T-helper 1 cell treated with Interleukin-12 subunit alpha and Interleukin-12 subunit beta and Interleukin-4 antibody, amounts not matched to agents 30 μg/mL and 1 μg/mL, for 36 hours (primary cell): ENCODE measurements around the gene CACFD1.

ENCODE experiments used
- H3K27ac Mint-ChIP-seq: one replicate; pipeline ENCODE4 v1.8.0; 2021; ENCODE audit warnings: mild to moderate bottlenecking, mixed read lengths
- H3K27me3 Mint-ChIP-seq: one replicate; pipeline ENCODE4 v1.8.0; 2021; ENCODE audit warnings: low read depth, mixed read lengths
- H3K36me3 Mint-ChIP-seq: one replicate; pipeline ENCODE4 v1.8.0; 2021; ENCODE audit warnings: low read depth, mixed read lengths
- H3K4me1 Mint-ChIP-seq: one replicate; pipeline ENCODE4 v1.8.0; 2021; ENCODE audit warnings: low read depth, mixed read lengths
- H3K4me3 Mint-ChIP-seq: one replicate; pipeline ENCODE4 v1.8.0; 2021; ENCODE audit warnings: mild to moderate bottlenecking, moderate library complexity, mixed read lengths
- H3K9me3 Mint-ChIP-seq: one replicate; pipeline ENCODE4 v1.8.0; 2021; ENCODE audit warnings: mixed read lengths

Gene CACFD1

GRCh38 chr9:133459476-133460404, at the start of gene CACFD1:
CACFD1 (plus strand) TSS chr9:133459978; CDS start chr9:133460067, 89 bp downstream.
- peak within 1 kb of the TSS; percentile 73 for H3K27ac Mint-ChIP-seq
- H3K9me3 Mint-ChIP-seq: no peaks in the 10 kb centered on the region
- H3K36me3 Mint-ChIP-seq: no peaks in the 10 kb centered on the region
- peaks cover 11% of the 10 kb centered on the region for H3K27me3 Mint-ChIP-seq
- peak within 1 kb of the TSS; percentile 87 for H3K4me3 Mint-ChIP-seq
- peaks cover 3% of the 10 kb centered on the region for H3K4me1 Mint-ChIP-seq

DNA sequence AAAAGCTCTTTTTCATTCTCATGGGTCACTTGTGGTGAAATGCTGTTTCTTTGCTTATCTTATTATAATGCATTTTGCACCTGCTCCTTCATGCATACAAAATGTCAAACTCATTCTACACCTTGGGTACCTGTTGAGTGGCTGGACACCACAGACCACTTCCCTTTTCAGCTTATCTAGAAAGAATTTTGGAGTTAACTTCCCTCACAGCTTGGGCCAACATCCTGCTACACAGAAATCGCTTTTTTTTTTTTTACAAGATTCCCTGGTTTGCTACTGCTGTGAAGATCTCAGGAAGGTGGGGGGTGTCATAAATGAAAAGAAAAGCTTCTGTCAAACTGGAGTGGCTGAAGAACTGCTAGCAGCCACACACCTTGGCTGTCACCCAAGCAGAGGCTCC, 44.6 kb upstream of the CACFD1 start:
- no peaks in the 10 kb centered on the region for H3K27me3 Mint-ChIP-seq
- H3K4me3 Mint-ChIP-seq: no peak overlapping the region
- no peaks in the 10 kb centered on the region for H3K9me3 Mint-ChIP-seq
- H3K4me1 Mint-ChIP-seq: peaks cover 34% of the 10 kb centered on the region
- peak overlapping the region; percentile 1 for H3K27ac Mint-ChIP-seq
- H3K36me3 Mint-ChIP-seq: peaks cover 24% of the 10 kb centered on the region

- H3K9me3 Mint-ChIP-seq: no peaks in the 10 kb centered on the region
- H3K4me1 Mint-ChIP-seq: peaks cover 44% of the 10 kb centered on the region
- H3K27me3 Mint-ChIP-seq: no peaks in the 10 kb centered on the region
- H3K27ac Mint-ChIP-seq: peak within 1 kb of the TSS; percentile 94
- H3K4me3 Mint-ChIP-seq: peak within 1 kb of the TSS; percentile 90
- H3K36me3 Mint-ChIP-seq: peaks cover 12% of the 10 kb centered on the region
Observed at GRCh38 chr9:133417541-133418461, 42.0 kb upstream of the CACFD1 start, which contains the start of gene REXO4. REXO4 (minus strand) TSS chr9:133418010; CDS start chr9:133417844, 166 bp downstream.

GRCh38 chr9:133419005-133419404, 40.8 kb upstream of the CACFD1 start:
- no peaks in the 10 kb centered on the region for H3K9me3 Mint-ChIP-seq
- H3K27ac Mint-ChIP-seq: peak overlapping the region; percentile 63
- H3K4me3 Mint-ChIP-seq: peak overlapping the region; percentile 90
- H3K36me3 Mint-ChIP-seq: peaks cover 7% of the 10 kb centered on the region
- H3K4me1 Mint-ChIP-seq: peaks cover 44% of the 10 kb centered on the region
- no peaks in the 10 kb centered on the region for H3K27me3 Mint-ChIP-seq

DNA sequence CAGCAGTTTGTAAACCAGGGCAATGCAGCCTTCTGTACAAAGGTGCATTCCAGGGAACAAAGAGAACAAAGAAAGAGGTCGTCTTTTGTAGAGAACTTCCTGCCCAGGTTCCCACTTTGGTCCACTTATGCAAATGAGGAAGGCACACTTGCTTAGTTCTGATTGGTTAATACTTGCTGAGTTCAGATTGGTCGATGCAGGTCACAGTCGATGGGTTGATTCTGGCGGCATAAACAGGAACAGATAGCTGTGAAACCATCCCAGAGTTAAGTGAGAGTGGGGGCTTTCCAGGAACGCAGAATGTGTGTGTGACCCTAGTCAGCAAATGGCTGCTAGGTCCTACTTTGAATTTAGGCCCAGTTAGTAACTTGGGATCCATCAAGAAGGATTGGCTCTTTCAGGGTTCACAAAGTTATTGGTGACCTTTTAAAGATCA, 39.4 kb upstream of the CACFD1 start:
- H3K27me3 Mint-ChIP-seq: no peaks in the 10 kb centered on the region
- H3K36me3 Mint-ChIP-seq: no peaks in the 10 kb centered on the region
- H3K27ac Mint-ChIP-seq: peak overlapping the region; percentile 6
- H3K4me1 Mint-ChIP-seq: peaks cover 38% of the 10 kb centered on the region
- H3K4me3 Mint-ChIP-seq: no peak overlapping the region
- H3K9me3 Mint-ChIP-seq: no peaks in the 10 kb centered on the region

DNA sequence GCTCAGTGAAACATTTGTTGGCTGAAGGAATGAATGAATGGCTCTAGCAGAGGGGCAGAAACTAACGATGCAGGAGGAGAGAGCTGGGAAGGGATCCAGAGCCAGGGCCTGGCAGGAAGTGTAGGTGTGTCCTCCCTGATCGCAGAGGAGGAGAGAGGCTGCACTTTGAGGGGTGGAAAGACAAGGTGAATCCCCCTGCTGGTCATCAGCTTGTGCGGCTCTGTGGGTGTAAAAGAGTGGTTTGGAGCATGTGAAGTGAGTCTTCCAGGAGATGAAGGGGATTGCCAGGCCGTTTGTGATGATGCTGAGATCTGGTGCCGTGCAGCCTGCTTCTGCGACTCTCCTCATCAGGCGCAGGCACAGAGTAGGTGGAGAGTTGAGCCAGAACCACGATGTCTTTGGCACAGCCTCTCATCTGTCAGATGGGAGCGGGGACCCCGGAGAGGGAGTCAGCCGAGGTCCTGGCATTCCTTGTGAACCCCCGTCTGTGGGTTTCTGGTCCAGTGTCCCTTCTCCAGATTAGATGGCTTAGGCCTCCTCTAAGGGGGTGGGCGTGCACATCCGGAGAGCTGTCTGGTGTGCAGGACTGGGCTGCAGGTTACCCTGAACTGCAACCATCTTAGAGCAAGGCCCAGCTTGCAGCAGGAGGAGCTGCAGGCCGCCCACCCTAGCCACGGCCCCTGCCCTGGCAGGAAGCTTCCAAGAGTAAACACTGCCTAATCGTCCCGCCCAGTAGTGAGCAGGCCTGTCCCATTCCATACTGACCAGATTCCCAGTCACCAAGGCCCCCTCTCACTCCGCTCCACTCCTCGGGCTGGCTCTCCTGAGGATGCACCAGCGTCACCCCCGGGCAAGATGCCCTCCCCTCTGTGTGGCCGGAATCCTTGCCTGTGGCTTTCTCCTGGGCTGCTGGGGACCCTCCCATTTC, 37.9 kb upstream of the CACFD1 start, which contains the start of gene ADAMTS13:
Gene ADAMTS13, plus strand, starts transcription at position 753 of the 928 bp plus-strand sequence. Its CDS starts 77 bp downstream, at position 830.
- H3K4me3 Mint-ChIP-seq: peak within 1 kb of the TSS; percentile 1
- peak within 1 kb of the TSS; percentile 58 for H3K27ac Mint-ChIP-seq
- H3K27me3 Mint-ChIP-seq: peaks cover 3% of the 10 kb centered on the region
- no peaks in the 10 kb centered on the region for H3K9me3 Mint-ChIP-seq
- H3K36me3 Mint-ChIP-seq: no peaks in the 10 kb centered on the region
- peaks cover 26% of the 10 kb centered on the region for H3K4me1 Mint-ChIP-seq

GRCh38 chr9:133423216-133423615, 36.6 kb upstream of the CACFD1 start:
- no peak overlapping the region for H3K4me3 Mint-ChIP-seq
- H3K36me3 Mint-ChIP-seq: no peaks in the 10 kb centered on the region
- H3K9me3 Mint-ChIP-seq: no peaks in the 10 kb centered on the region
- H3K27me3 Mint-ChIP-seq: peaks cover 16% of the 10 kb centered on the region
- H3K4me1 Mint-ChIP-seq: peaks cover 23% of the 10 kb centered on the region
- H3K27ac Mint-ChIP-seq: no peak overlapping the region

- no peak overlapping the region for H3K4me3 Mint-ChIP-seq
Observed at GRCh38 chr9:133424187-133424586, 35.6 kb upstream of the CACFD1 start.

DNA sequence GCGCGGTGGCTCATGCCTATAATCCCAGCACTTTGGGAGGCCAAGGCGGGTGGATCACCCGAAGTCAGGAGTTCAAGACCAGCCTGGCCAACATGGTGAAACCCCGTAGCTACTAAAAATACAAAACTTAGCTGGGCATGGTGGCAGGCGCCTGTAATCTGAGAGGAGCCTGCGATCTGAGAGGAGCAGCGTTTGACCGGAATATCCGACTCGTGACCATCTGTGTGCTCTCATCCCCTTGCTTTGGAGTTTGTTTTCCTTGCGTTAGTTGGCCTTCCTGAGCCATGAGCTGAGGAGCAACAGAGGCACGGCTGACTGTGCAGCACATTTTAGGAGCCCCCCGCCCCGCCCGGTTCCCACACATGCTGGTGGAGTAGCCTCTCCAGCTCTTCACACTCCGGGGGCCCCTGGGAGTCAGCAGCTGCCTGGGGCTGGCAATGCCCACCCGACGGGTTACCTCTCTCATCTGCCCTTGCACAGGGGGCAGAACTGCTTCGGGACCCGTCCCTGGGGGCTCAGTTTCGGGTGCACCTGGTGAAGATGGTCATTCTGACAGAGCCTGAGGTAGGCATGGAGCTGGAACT, 34.6 kb upstream of the CACFD1 start:
- no peaks in the 10 kb centered on the region for H3K36me3 Mint-ChIP-seq
- H3K4me3 Mint-ChIP-seq: no peak overlapping the region
- peaks cover 11% of the 10 kb centered on the region for H3K4me1 Mint-ChIP-seq
- H3K9me3 Mint-ChIP-seq: no peaks in the 10 kb centered on the region
- H3K27ac Mint-ChIP-seq: no peak overlapping the region
- peaks cover 19% of the 10 kb centered on the region for H3K27me3 Mint-ChIP-seq

More at GRCh38 chr9:133424187-133424586, 35.6 kb upstream of the CACFD1 start:
- Mint-ChIP-seq H3K36me3 (no peaks in the 10 kb centered on the region), H3K27ac (no peak overlapping the region), H3K9me3 (no peaks in the 10 kb centered on the region), H3K27me3 (peaks cover 16% of the 10 kb centered on the region), H3K4me1 (peaks cover 14% of the 10 kb centered on the region)

GRCh38 chr9:133426011-133426410, 33.8 kb upstream of the CACFD1 start:
- Mint-ChIP-seq H3K27me3 (peaks cover 22% of the 10 kb centered on the region), H3K27ac (no peak overlapping the region), H3K9me3 (no peaks in the 10 kb centered on the region), H3K36me3 (no peaks in the 10 kb centered on the region), H3K4me1 (peaks cover 7% of the 10 kb centered on the region), H3K4me3 (no peak overlapping the region)

DNA sequence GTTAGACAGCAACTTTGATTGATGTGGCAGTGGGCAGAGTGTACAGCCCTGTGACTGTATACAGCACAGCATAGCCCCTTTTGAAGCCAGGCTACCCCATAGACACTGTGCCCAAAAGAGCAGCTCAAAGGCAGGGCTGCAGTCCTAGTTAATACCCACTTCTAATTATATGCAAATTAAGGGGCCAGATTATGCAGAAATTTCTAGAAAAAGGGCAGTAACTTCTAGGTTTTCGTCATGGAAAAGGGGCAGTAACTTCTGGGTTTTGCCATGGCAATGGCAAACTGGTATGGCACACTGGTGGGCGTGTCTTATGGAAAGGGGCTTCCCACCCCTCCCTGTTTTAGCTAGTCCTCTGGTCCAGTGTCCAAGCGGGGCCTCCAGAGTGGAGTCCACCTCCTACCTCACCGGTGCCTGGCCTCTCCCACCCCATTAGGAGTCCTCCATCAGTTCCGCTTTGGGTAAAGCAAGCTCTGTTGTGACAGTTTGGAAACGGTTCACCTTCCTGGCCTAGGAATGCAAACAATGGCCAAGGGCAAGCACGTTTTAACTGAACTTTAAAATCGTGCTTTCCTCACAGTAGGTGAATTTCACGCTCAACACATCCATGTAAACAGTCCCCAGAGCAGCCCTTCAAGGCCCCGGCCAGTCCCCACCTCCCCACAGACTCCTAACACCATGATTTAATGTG, 32.0 kb upstream of the CACFD1 start:
- Mint-ChIP-seq H3K4me3 (peak overlapping the region; percentile 44), H3K4me1 (no peaks in the 10 kb centered on the region), H3K9me3 (no peaks in the 10 kb centered on the region), H3K27me3 (peaks cover 22% of the 10 kb centered on the region), H3K36me3 (no peaks in the 10 kb centered on the region), H3K27ac (no peak overlapping the region)

DNA sequence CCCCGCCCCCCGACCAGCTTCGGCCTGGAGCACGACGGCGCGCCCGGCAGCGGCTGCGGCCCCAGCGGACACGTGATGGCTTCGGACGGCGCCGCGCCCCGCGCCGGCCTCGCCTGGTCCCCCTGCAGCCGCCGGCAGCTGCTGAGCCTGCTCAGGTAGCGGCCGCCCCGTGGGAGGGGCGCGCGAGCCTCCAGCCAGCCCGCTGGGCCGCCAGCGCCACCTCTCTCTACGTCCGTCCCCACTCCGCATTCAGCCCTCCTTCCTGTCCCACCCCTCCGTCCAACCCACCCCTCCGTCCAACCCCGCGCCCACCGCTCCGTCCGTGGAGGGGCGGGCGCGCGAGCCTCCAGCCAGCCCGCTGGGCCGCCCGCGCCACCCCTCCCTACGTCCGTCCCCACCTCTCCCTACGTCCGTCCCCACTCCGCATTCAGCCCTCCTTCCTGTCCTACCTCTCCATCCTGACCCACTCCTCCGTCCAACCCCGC, 31.1 kb upstream of the CACFD1 start:
- Mint-ChIP-seq H3K9me3 (no peaks in the 10 kb centered on the region), H3K27ac (no peak overlapping the region), H3K36me3 (no peaks in the 10 kb centered on the region), H3K27me3 (peaks cover 22% of the 10 kb centered on the region), H3K4me3 (no peak overlapping the region), H3K4me1 (no peaks in the 10 kb centered on the region)

- Mint-ChIP-seq H3K9me3 (no peaks in the 10 kb centered on the region), H3K4me1 (no peaks in the 10 kb centered on the region), H3K27me3 (peaks cover 22% of the 10 kb centered on the region), H3K36me3 (no peaks in the 10 kb centered on the region), H3K4me3 (no peak overlapping the region), H3K27ac (no peak overlapping the region)
Observed at GRCh38 chr9:133429214-133429613, 30.6 kb upstream of the CACFD1 start.
